ENCODE data around the gene CAMK2B. TPM values are rescaled to one million over a fixed set of nuclear protein-coding genes. Genes with fewer than 3 reads are reported as not detected.

Gene CAMK2B
- total RNA-seq (2014; rRNA removed; shearing (Covaris generic)) = 1.9 and 3.1 TPM in 2 replicates

DNA sequence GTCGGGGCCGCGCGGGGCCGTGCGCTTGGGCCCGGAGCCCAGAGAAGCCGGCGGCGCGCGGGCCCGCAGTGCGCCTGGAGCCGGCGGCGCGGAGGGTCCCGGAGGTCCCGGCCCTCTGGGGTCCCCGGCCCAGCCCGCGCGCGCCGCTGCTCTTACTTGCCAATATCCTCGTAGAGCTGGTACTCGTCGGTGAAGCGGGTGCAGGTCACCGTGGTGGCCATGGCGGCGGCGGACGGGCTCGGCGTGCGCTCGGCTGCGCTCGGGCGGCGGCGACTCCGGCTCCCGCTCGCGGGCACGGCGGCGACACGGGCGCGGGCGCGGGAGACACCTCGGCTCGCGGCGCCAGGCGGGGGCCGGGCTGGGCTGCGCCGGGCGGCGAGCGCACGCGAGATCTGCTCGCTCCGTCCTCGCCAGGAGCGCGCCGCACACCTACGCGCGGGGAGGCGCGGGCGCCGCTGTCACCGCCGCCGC, at the start of gene CAMK2B:
Gene CAMK2B (minus strand): TSS at position 394 of the 471 bp plus-strand sequence. CDS start 173 bp downstream, at position 221.
- DNase-seq (ENCODE audit: low spot score) = no peak

DNA sequence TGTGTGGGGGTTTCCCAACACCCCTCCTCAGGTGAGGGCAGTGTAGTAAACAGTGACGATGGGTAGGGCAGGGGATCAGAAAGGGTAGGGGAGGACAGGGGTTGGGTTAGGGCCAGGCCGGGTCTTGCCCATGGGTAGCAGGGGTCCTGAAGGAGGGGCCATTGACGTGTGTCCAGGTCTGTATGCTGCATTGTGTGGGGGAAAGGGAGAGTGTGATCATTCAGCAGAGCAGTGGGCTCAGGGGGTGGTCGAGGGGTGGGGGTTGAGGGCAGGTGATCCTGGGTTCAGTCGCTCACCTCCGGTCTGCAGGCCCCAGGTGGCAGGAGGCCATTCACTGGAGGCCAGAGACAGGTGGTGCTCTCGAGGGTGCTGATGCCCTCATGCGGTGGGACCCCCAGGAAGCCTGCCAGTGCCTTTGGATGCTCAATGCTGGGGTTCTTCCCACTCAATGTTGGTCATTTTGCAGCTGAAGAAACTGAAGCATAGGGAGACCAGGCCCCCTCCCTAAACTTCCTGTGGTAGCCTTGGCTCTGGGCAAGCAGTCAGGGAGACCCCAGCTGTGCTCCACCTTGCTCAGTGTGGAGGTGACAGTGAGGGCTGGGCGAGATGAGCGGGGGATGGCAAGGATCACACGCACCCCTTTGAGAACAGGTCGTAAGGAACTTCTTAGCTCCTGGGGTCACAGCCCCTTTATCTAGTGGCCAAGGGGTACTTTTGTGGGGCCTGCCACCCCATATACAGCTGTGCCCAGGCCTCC, 48.8 kb upstream of the CAMK2B start:
- no peak for DNase-seq (ENCODE audit: low spot score)

DNA sequence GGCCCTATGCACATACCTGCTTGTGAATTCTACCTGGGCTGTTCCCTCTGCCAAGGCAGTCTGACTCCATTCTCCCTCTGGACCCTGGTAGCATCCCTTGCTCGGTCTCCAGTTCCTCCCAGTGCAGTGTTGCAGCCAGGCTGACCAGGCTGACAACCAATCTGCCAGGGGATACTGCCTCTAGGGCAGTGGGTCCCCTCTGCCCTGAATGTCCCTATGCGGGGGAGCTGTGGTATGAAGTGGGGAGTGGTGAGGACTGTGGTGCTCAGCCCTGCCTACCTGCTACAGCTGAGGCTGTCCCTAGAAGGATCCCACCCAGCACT, 48.0 kb upstream of the CAMK2B start:
- DNase-seq (ENCODE audit: low spot score) = no peak

DNA sequence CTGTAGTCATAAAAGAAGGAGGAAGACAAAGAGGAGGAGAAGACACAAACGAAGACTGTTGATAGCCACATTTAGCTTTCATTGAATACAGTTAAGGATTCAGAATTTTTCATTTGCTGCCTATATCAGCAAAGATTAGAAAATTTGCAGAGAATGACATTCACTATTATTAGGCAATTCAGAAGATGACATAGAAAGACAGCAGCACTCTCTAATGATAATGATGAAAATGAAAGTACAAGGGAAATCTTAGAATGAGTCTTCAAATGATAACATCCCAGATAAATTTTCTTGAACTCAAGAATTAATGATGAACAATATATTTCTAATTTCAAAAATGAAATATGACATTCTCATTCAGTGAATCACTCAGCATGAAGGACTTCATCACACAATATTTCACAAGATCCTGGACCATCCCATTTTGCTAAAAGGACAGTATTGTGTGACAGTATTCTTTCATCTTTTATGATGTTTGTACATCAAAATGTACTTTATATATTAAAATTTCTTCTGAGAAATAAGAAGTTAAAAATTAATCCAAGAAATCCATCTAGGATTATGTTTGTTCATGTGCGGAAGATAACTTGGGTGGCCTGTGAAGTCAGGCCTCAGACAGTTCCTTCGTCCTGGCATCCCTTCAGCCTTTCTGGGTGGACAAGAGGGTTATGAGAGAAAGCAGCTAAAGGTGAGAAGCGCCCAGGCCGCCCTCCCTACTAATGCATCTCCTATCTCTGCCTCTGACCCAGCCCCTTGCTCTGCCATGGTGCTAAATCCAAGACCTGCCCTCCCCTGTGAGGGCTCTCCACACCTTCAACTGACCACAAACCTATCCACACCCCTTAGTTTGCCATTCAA, 47.4 kb upstream of the CAMK2B start:
- DNase-seq (ENCODE audit: low spot score) = no peak

DNA sequence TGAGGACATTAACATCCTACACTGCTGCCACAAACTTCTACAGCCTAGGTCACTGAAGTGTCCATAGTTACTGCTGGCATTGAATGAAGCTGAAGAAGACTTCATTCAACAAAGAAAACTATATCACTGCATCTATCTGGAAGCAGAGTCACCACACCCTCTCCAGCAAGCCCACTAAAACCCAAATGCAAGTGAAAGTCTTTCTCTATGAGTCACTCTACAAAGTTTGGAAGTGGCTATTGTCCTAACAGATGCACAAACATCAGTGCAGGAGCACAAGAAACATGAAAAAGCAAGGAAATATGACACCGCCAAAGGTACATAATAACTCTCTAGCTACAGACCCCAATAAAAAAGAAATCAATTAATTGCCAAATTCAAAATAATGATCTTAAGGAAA, 43.5 kb upstream of the CAMK2B start:
- DNase-seq (ENCODE audit: low spot score) = peak; percentile 48

DNA sequence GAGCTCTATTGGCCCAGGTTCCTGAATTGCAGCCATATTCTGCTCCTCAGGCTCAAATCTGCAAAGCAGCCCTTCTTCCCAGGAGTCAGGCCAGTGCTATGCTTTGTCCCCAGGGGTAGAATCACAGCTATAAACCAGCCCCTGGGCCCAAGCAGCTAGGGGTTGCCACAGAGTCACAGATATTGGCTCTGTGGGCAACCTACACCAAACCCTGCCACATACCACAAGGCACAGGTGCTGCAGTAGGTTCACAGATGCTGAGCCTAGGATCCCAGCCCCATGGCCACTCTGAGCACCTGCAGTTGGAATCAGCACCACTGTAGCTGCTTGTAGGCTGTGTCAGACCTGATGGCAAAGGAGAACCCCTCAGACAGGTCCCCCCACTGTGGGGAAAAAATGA, 43.1 kb upstream of the CAMK2B start:
- no peak for DNase-seq (ENCODE audit: low spot score)

DNA sequence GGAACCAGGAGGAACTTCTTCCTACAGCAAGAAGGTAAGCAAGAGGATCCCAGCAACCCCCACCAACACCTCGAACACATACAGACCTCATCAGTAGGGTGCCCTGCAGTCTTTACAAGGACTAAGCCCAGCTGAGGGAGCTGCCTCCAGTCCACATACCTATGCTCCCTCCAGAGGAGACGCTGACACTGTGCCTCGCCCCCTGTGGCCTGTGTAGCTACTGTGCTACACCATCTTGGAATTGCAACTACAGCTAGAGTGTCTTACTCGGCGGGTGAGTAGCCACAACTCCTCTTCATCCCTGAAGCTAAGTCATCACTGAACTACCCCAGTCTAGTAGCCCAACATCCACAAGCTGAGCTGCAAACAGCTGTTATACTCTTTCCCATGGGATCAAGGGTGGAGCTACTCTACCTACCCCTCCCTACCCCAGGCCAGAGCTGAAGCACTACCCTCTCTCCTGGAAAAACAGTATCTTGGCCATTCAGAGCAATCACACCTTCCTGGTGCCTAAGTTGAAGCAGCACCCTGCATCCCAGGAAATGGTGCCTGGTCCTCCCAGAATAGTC, 42.2 kb upstream of the CAMK2B start:
- no peak for DNase-seq (ENCODE audit: low spot score)

DNA sequence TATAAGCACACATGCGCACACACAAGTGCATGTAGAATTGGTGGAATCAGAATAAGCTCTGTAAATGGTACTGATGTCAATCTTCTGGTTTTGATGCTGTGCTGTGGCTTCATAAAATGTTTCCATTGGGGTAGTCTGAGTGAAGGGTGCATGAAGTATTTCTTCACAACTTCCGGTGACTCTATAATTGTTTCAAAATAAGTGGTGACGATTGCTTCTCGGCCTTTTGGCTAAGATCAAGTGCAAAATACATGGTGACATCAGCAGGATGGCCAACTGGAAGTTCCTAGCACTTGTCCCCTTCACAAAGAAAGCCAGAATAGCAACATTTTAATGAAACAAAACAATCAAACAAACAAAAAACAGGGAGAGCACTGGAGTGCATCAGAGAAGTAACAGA, 41.6 kb upstream of the CAMK2B start:
- DNase-seq (ENCODE audit: low spot score) = no peak

DNA sequence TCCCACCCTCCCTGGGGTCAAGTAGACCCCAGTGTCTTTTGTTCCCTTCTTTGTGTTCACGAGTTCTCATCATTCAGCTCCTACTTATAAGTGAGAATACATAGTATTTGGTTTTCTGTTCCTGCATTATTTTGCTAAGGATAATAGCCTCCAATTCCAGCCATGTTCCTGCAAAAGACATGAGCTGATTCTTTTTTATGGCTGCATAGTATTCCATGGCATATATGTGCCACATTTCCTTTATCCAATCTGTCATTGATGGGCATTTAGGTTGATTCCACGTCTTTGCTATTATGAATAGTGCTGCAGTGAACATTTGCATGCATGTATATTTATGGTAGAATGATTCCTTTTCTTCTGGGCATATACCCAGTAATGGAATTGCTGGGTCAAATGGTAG, 28.3 kb upstream of the CAMK2B start:
- DNase-seq (ENCODE audit: low spot score) = no peak

DNA sequence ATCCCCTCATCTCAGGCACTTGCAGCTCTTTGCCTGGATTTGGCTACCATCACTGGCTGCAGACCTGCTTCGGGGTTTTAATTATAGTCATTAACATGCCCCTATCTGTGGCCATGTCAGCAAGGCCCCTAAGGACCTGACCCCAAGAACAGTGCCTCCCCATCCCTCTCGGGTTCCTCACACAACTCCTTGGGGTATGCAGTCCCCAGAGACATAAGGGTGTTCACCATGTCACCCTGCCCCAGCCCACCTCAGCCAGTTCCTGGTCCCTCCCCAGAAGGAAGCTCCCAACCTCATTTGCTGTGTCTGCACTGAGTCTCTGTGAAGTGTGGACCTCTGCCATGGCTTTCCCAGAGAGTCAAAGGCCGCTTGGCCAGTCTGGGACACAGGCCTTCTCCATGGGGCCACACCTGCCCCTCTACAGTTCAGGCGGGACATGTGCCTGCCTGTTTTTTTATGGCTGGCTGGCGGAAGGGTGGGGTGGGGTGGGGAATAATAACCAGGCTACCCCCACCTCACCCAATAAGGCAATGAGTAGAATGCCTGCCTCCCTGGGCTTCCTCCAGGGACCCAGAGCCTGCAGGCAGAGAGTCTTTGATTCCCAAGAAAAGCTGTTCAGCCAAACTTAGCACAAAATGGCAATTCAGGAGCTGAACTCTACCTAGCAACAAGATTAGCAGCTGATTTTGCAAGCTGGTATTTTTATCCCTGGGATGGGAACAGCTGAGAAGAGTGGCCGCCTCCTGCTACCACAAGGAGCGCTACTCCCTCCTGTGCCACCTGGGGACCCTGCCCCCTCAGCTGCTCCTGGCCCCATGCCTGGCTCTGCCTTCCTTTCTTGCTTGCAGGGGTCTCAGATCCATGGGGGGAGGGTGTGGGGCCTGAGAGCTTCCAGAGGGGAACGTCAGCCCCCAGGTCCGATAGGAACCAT, 23.7 kb upstream of the CAMK2B start:
- no peak for DNase-seq (ENCODE audit: low spot score)

DNA sequence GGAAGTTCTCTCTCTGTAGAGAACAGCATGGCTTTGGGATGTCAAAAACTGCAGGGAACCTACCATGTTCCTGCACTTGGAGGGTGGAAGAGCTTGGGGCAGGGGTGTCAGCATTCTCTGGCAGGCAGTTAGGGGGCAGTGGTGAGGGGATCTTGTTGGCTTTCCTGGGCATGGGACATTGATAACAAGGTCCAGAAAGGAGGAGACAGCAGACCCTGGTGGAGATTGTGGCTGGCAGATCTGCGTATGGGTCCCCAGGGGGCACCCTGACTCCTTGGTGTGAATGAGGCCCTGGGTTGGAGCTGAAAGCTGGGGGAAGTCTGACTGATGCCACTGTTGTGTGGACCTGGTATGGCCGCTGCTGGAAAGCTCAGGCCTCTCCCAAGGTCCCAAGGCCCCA, 22.9 kb upstream of the CAMK2B start:
- peak; percentile 31 for DNase-seq (ENCODE audit: low spot score)

DNA sequence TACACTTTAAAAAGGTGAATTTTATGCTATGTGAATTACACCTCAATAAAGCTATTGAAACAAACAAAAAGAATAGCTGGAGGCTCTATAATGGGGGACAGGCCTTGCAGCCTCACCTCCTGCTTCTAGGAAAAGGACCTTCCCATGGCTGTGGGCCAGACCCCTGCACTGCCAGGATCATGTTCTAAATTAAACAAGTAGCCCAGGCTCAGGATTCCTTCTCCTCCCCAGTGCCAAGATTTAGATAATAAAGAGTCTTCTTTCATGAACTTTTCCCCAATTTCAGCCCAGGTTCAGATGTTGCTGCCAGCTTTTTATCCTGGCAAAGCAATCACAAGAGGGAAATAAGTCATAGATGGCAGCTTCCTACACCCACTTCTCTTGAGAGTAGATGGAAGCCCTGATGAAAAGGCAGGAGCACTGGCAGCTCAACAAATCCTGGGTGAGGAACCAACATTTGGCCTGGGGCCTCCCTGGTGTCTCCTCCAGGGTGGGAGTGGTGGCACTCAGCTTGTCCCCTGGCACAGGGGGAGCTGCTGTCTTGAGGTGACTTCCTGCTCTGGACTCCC, 22.2 kb upstream of the CAMK2B start:
- DNase-seq (ENCODE audit: low spot score) = no peak

DNA sequence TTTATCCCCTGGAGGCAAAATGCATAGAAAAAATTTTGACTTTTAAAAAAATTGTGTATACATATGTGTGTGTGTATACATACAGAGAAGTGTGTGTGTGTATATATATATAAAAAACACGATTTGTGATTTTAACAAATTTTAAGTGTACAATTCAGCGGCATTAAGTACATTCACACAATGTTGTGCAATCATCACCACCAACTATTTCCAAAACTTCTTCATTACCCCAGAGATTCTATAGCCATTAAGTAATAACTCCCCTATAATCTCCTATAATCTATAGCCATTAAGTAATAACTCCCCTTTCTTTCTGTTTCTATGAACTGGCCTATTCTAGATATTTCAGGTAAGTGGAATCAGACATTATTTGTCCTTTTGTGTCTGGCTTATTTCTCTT, 20.7 kb upstream of the CAMK2B start:
- no peak for DNase-seq (ENCODE audit: low spot score)

DNA sequence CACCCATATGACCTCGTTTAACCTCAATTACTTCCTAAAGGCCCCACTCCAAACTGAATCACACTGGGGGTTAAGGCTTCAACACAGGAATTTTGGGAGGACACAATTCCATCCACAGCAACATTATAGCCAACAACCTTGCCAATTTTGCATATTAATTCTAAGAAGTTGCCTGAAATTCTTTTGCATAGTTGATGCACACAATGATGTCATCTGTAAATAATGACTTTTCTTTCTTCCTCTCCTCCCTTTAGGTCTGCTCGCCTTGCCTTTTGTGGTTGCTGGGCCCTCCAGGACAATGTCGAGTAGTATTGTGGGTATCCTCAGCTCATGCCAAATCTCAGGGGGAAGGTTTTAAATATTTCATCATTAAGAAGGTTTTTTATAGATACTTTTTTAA, 16.0 kb upstream of the CAMK2B start:
- no peak for DNase-seq (ENCODE audit: low spot score)

DNA sequence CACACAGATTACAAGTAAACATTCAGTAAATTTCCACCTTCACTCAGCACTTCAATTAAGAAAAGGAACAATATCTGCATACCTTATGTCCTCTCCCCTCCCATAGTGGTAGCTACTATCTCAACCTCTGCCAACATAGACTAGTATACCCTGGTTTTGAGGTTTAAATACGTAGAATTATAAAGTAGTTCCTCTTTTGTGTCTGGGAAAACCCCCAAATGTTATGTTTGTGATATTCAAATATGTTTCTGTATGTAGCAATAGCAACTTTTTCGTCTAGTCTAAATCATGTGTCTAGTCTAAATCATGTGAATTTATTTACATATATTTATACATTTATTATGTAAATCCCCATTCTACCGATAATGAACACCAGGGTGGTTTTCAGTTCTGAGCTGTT, 13.2 kb upstream of the CAMK2B start:
- no peak for DNase-seq (ENCODE audit: low spot score)

DNA sequence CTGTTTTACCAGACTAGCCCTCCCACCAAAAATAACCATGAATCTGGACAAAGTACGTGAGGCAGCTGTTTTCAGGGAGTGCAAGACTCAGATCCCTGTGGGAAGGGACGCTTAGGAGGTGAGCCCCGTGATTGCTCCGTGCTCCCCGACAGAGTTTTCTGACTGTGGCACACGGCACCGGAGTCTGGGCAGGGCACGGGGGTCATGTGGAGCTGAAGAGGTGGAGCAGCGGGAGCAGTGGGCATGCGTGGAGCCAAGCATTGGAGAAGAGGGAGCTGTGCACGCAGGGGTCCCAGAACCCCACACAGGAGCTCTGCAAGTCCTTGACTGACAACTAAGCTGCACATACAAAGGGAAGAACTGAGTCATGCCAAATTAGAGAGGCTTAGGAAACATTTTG, 11.1 kb upstream of the CAMK2B start:
- DNase-seq (ENCODE audit: low spot score) = no peak

DNA sequence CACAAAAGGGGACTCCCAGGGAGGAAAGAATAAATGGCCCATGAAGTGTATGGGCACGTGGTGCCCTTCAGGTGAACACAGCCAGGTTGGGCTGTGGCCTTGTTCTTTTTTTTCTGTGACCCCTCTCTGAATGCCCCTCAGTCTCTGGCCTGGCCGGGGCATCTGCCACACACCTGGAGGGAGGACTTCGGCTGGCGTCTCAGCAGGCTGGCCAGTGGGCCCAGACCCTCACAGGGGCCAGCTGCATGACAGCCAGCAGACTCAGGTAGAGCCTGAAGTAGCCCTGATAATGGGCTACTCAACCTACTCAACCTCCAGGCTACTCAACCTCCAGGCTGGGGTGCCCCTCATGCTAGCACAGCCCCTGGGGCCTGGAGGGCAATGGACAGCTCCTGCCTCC, 9.8 kb upstream of the CAMK2B start:
- DNase-seq (ENCODE audit: low spot score) = no peak

DNA sequence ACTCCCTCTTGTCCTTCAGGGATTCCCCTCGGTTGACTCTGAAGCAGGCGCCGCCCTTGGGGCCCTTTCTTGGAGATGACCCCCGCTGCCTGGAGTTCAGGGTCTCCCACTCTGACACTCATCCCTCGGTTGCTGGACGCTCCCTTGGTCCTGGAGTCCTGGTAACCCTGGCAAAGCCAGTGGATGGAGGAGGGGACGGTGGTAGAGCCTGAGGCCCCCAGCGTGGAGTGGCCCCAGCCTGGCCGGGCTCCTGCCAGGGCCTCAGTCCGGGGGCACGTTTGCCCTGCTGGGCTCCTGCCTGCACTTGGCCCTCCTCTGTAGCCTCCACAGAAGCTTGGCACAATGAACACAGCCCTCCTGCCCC, 9.3 kb upstream of the CAMK2B start:
- DNase-seq (ENCODE audit: low spot score) = no peak

DNA sequence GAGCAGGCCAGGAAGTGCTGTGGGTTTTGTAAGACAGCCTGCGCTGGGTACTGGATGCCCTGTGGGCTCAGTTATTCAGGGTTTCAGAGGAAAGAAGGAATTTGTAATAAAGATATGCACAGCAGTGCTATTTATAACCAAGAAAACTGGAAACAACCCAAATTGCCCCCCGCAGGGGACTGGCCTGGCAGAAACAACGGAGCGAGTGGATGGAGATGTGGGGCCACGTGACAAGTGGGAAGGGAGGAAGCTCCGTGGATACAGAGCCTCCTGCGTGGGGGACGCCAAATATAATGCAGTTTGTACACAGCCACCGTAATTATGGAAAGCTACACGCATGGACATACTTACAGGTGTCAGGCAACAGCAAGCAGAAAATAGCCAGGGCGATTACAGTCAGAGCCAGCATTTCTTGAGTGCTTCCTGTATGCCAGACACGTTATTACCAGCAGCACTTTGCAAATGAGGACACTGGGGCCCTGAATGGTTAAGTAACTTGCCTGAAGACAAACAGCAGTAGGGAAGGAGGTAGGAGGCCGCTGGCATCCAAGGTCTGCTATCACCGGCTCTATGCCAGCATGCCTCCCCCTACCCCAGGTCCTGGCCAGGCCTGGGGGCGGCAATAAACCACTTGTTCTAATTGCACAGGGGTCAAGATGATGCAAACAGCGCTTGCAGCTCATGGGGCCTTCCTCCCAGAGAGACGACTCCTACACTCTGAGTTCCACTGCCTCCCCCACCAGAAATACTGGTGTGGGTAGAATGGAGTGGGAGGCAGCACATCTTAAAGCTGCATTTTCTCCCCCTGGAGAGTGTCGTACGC, 8.7 kb upstream of the CAMK2B start:
- no peak for DNase-seq (ENCODE audit: low spot score)

DNA sequence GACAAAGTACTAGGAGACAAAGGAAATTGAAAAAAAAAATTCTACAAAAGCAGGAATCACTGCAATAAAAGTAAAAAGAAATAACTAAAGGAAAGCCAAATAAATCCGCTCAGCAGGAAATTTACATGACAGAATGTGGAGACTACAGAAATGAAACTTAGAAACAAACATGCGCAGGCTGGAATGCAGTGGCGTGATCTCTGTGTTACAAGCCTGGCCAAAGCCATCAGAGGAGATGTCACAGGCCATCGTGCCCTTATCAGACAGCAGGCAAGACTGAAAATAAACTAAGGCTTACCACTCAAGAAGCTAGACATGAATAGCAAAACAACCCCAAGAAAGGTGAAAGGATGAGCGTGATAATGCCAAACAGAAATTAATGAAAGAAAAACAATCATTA, 6.3 kb upstream of the CAMK2B start:
- no peak for DNase-seq (ENCODE audit: low spot score)

DNA sequence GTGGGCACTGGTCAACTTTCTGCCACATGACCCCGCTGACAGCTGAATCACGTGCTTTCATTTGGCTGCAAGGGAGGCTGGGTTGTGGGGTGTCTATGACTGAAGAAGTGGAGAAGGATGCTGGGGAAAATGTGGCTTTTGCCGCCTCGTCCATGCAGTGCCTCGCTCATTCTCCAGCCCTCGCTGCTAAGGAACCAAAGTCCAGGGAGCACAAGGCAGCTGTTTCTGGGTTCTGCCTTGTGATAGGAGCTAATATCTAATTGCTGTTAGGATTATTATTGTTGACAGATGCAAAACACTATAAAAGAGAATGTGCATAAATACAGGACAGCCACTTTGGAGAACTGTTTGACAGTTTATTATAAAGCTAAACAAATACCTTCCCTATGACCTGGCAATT, 4.9 kb upstream of the CAMK2B start:
- no peak for DNase-seq (ENCODE audit: low spot score)

Data from A172 (cell line).